ENCODE results near the gene LRRC73.
A peak's percentile ranks its signal among the peaks of the same experiment; 100 is the strongest.
"Not testable (repeated sequence)": the region's sequence is repeated elsewhere in the genome, so short reads cannot be mapped to it uniquely, and the experiment has no call there.

LRRC73 gene

DNA sequence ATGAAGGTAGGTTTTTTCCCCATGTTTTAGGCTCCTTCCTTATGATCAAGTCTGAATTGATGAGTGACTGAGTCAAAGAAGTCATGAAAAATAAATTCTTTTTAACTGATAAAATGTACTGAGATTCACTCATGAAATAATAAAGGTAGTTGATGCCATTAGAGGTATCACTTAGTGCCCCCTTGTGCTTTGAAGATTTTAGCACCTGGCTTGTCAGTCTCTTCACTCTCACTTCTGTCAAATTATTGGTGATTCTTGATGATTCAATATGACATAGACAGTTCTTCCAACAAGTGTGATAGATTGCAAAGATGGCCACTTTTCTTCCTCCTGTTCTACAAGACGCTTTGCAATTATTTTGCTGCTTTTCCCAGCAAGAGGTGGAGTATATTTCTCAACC, 50.6 kb downstream of the LRRC73 start:
- Histone ChIP-seq H3K79me2 (ENCODE audit: insufficient read depth, low read length) (no peaks in the 10 kb centered on the region), H4K20me1 (ENCODE audit: insufficient read depth, low read length) (no peaks in the 10 kb centered on the region), H3K36me3 (ENCODE audit: insufficient read depth, low read length) (no peaks in the 10 kb centered on the region), H3K9ac (ENCODE audit: low read depth, low read length) (no peak overlapping the region), H3K4me1 (ENCODE audit: insufficient read depth, low read length) (no peaks in the 10 kb centered on the region), H3K27me3 (ENCODE audit: insufficient read depth, low read length, poor library complexity) (peaks cover 3% of the 10 kb centered on the region), H3K27ac (ENCODE audit: low read length) (no peak overlapping the region), H3K4me2 (ENCODE audit: insufficient read depth, low read length) (no peak overlapping the region), H3K9me3 (ENCODE audit: insufficient read depth, low read length, severe bottlenecking) (no peaks in the 10 kb centered on the region), H2AFZ (ENCODE audit: low read depth, low read length) (no peak overlapping the region), H3K4me3 (ENCODE audit: low read depth in 1 of 2, low read length in 2 of 2) (no peak overlapping the region)
- DNase-seq (no peak), ATAC-seq (ENCODE audit: insufficient read depth, low read depth) (no peak)
- TF ChIP-seq CTCF (IDR thresholded peaks at IDR 0.05; ENCODE audit: borderline replicate concordance, extremely low read depth, low read length, poor library complexity, severe bottlenecking) (peak; percentile 14), EZH2 (IDR thresholded peaks at IDR 0.05; ENCODE audit: borderline replicate concordance, low read depth, low read length, severe bottlenecking) (no peak)

- not testable (repeated sequence) for H3K4me2 ChIP-seq (ENCODE audit: insufficient read depth, low read length); H3K79me2 ChIP-seq (ENCODE audit: insufficient read depth, low read length); H3K36me3 ChIP-seq (ENCODE audit: insufficient read depth, low read length); H4K20me1 ChIP-seq (ENCODE audit: insufficient read depth, low read length); H3K9me3 ChIP-seq (ENCODE audit: insufficient read depth, low read length, severe bottlenecking); H3K4me1 ChIP-seq (ENCODE audit: insufficient read depth, low read length); H3K27me3 ChIP-seq (ENCODE audit: insufficient read depth, low read length, poor library complexity); DNase-seq; H3K9ac ChIP-seq (ENCODE audit: low read depth, low read length); H3K4me3 ChIP-seq (ENCODE audit: low read depth in 1 of 2, low read length in 2 of 2); H2AFZ ChIP-seq (ENCODE audit: low read depth, low read length); ATAC-seq (ENCODE audit: insufficient read depth, low read depth); H3K27ac ChIP-seq (ENCODE audit: low read length)
Measured at GRCh38 chr6:43458154-43458553, 52.0 kb downstream of the LRRC73 start.

GRCh38 chr6:43457643-43458042, 52.5 kb downstream of the LRRC73 start:
- no peaks in the 10 kb centered on the region for H3K9me3 ChIP-seq (ENCODE audit: insufficient read depth, low read length, severe bottlenecking)
- ATAC-seq (ENCODE audit: insufficient read depth, low read depth) (no peak), DNase-seq (no peak)
- no peak overlapping the region for H3K27ac ChIP-seq (ENCODE audit: low read length)
- no peaks in the 10 kb centered on the region for H3K4me1 ChIP-seq (ENCODE audit: insufficient read depth, low read length)
- peaks cover 3% of the 10 kb centered on the region for H3K27me3 ChIP-seq (ENCODE audit: insufficient read depth, low read length, poor library complexity)
- no peak overlapping the region for H3K4me3 ChIP-seq (ENCODE audit: low read depth in 1 of 2, low read length in 2 of 2)
- no peak overlapping the region for H2AFZ ChIP-seq (ENCODE audit: low read depth, low read length)
- no peak overlapping the region for H3K9ac ChIP-seq (ENCODE audit: low read depth, low read length)
- TF ChIP-seq EZH2 (IDR thresholded peaks at IDR 0.05; ENCODE audit: borderline replicate concordance, low read depth, low read length, severe bottlenecking) (no peak), CTCF (IDR thresholded peaks at IDR 0.05; ENCODE audit: borderline replicate concordance, extremely low read depth, low read length, poor library complexity, severe bottlenecking) (no peak)
- H3K79me2 ChIP-seq (ENCODE audit: insufficient read depth, low read length), result no peaks in the 10 kb centered on the region
- no peaks in the 10 kb centered on the region; the same call in 1 of the 2 replicates for H4K20me1 ChIP-seq (ENCODE audit: insufficient read depth, low read length)
- H3K36me3 ChIP-seq (ENCODE audit: insufficient read depth, low read length), result peaks cover 3% of the 10 kb centered on the region; the same call in 1 of the 2 replicates
- H3K4me2 ChIP-seq (ENCODE audit: insufficient read depth, low read length), result no peak overlapping the region
